ENCODE measurements around the gene DENND1A. TPM values are rescaled to one million over a fixed set of nuclear protein-coding genes. Genes with fewer than 3 reads are reported as not detected.

The DENND1A gene
- total RNA-seq, 2 donors from 2014 or later = 18.9 to 26.8 TPM

GRCh38 chr9:123490688-123491087, 439.2 kb downstream of the DENND1A start:
- DNase-seq (ENCODE audit: low spot score) = no peak
- TF ChIP-seq POLR2A (IDR thresholded peaks at IDR 0.05) (no peak), CTCF (IDR thresholded peaks at IDR 0.05) (no peak), POLR2AphosphoS5 (IDR thresholded peaks at IDR 0.05) (no peak)
- Histone ChIP-seq H3K27ac (no peak overlapping the region), H3K4me1 (replicated peaks) (no peaks in the 10 kb centered on the region), H3K36me3 (no peaks in the 10 kb centered on the region), H3K4me3 (no peak overlapping the region), H3K27me3 (replicated peaks; ENCODE audit: insufficient read depth) (no peaks in the 10 kb centered on the region), H3K9me3 (no peaks in the 10 kb centered on the region)
- 98% methylated on average over 6 of the region's 6 CpGs for WGBS
- intact Hi-C loops (cut with DNase I) = no loop called here

GRCh38 chr9:123488722-123489321, 441.1 kb downstream of the DENND1A start:
- H3K36me3 ChIP-seq = no peaks in the 10 kb centered on the region
- H3K27ac ChIP-seq = no peak overlapping the region
- intact Hi-C loops (cut with DNase I) = no loop called here
- WGBS = 83% methylated on average over 16 of the region's 16 CpGs
- DNase-seq (ENCODE audit: low spot score) = no peak
- H3K27me3 ChIP-seq (replicated peaks; ENCODE audit: insufficient read depth) = no peaks in the 10 kb centered on the region
- no peaks in the 10 kb centered on the region for H3K9me3 ChIP-seq
- H3K4me3 ChIP-seq = no peak overlapping the region
- TF ChIP-seq POLR2AphosphoS5 (IDR thresholded peaks at IDR 0.05) (no peak), CTCF (IDR thresholded peaks at IDR 0.05) (no peak), POLR2A (IDR thresholded peaks at IDR 0.05) (no peak)
- H3K4me1 ChIP-seq (replicated peaks) = no peaks in the 10 kb centered on the region

- Histone ChIP-seq H3K4me1 (replicated peaks) (no peaks in the 10 kb centered on the region), H3K9me3 (no peaks in the 10 kb centered on the region), H3K27me3 (replicated peaks; ENCODE audit: insufficient read depth) (no peaks in the 10 kb centered on the region), H3K4me3 (no peak overlapping the region), H3K36me3 (no peaks in the 10 kb centered on the region), H3K27ac (no peak overlapping the region)
- TF ChIP-seq POLR2AphosphoS5 (IDR thresholded peaks at IDR 0.05) = no peak
- no peak for TF ChIP-seq CTCF (IDR thresholded peaks at IDR 0.05)
- TF ChIP-seq POLR2A (IDR thresholded peaks at IDR 0.05) = no peak
- WGBS = 95% methylated on average over 5 of the region's 5 CpGs
- intact Hi-C loops (cut with DNase I) = no loop called here
- no peak for DNase-seq (ENCODE audit: low spot score)
These were observed 441.9 kb downstream of the DENND1A start for GRCh38 chr9:123487944-123488548.

GRCh38 chr9:123486431-123486830, 443.5 kb downstream of the DENND1A start:
- 75% methylated on average over 1 of the region's 1 CpG for WGBS
- no peak overlapping the region for H3K4me3 ChIP-seq
- no peak overlapping the region for H3K27ac ChIP-seq
- H3K27me3 ChIP-seq (replicated peaks; ENCODE audit: insufficient read depth) = no peaks in the 10 kb centered on the region
- H3K36me3 ChIP-seq = no peaks in the 10 kb centered on the region
- no peaks in the 10 kb centered on the region for H3K4me1 ChIP-seq (replicated peaks)
- TF ChIP-seq CTCF (IDR thresholded peaks at IDR 0.05) = no peak
- no peak for TF ChIP-seq POLR2AphosphoS5 (IDR thresholded peaks at IDR 0.05)
- no peak for TF ChIP-seq POLR2A (IDR thresholded peaks at IDR 0.05)
- no peak for DNase-seq (ENCODE audit: low spot score)
- intact Hi-C loops (cut with DNase I) = no loop called here
- H3K9me3 ChIP-seq = no peaks in the 10 kb centered on the region

GRCh38 chr9:123485216-123485615, 444.7 kb downstream of the DENND1A start:
- TF ChIP-seq POLR2AphosphoS5 (IDR thresholded peaks at IDR 0.05) (no peak), CTCF (IDR thresholded peaks at IDR 0.05) (no peak), POLR2A (IDR thresholded peaks at IDR 0.05) (no peak)
- Histone ChIP-seq H3K36me3 (no peaks in the 10 kb centered on the region), H3K27ac (no peak overlapping the region), H3K4me3 (no peak overlapping the region), H3K4me1 (replicated peaks) (no peaks in the 10 kb centered on the region), H3K27me3 (replicated peaks; ENCODE audit: insufficient read depth) (no peaks in the 10 kb centered on the region), H3K9me3 (no peaks in the 10 kb centered on the region)
- intact Hi-C loops (cut with DNase I) = no loop called here
- WGBS = 82% methylated on average over 5 of the region's 5 CpGs
- no peak for DNase-seq (ENCODE audit: low spot score)
